ENCODE measurements around the gene PM20D2.
A peak's percentile ranks its signal among the peaks of the same experiment; 100 is the strongest.
"Not testable (repeated sequence)": the region's sequence is repeated elsewhere in the genome, so short reads cannot be mapped to it uniquely, and the experiment has no call there.

Gene PM20D2

DNA sequence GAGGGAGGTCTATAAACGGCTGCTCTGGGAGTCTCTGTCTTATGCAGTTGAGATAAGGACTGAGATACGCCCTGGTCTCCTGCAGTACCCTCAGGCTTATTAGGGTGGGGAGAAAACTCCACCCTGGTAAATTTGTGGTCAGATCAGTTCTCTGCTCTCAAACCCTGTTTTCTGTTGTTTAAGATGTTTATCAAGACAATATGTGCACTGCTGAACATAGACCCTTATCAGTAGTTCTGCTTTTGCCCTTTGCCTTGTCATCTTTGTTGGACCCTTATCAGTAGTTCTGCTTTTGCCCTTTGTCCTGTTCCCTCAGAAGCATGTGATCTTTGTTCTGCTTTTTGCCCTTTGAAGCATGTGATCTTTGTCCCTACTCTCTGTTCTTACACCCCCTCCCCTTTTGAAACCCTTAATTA is 17.6 kb upstream of the PM20D2 start:
- H3K4me1 ChIP-seq (ENCODE audit: control insufficient read depth, insufficient read depth, low read length); H3K4me3 ChIP-seq (ENCODE audit: low read depth, low read length); H3K9me3 ChIP-seq (ENCODE audit: control insufficient read depth, insufficient read depth, low read length); H3K36me3 ChIP-seq (ENCODE audit: control insufficient read depth, insufficient read depth, low read length); H3K9ac ChIP-seq (ENCODE audit: low read depth, low read length): not testable (repeated sequence)
- peaks cover 29% of the 10 kb centered on the region for H3K27me3 ChIP-seq (ENCODE audit: control insufficient read depth, insufficient read depth, low read length)

DNA sequence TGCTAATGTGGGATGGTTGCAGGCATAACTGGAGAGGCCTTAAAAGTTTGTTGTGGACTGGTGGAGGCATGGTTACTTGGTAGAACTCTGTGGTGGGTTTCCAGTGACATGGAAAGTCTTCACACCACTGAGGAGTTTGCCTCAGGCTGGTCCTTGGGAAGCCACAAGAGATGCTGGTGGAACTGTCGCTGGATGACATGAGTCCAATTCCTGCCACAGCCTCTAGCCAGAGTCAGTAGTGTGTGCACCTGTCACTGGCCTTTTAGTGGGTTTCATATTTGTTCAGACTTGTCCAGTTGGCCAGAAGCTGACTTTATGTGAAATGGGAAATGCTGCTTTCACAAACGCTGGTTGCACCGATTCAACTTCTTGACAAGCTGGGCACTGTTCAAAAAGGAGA is 14.3 kb upstream of the PM20D2 start:
- Histone ChIP-seq H3K4me1 (ENCODE audit: control insufficient read depth, insufficient read depth, low read length) (peaks cover 10% of the 10 kb centered on the region), H3K9ac (ENCODE audit: low read depth, low read length) (no peak overlapping the region), H3K4me3 (ENCODE audit: low read depth, low read length) (no peak overlapping the region), H3K36me3 (ENCODE audit: control insufficient read depth, insufficient read depth, low read length) (no peaks in the 10 kb centered on the region), H3K27me3 (ENCODE audit: control insufficient read depth, insufficient read depth, low read length) (peaks cover 60% of the 10 kb centered on the region), H3K9me3 (ENCODE audit: control insufficient read depth, insufficient read depth, low read length) (no peaks in the 10 kb centered on the region)

GRCh38 chr6:89132057-89132456 is 13.8 kb upstream of the PM20D2 start:
- Histone ChIP-seq H3K27me3 (ENCODE audit: control insufficient read depth, insufficient read depth, low read length) (peaks cover 64% of the 10 kb centered on the region), H3K4me3 (ENCODE audit: low read depth, low read length) (no peak overlapping the region), H3K36me3 (ENCODE audit: control insufficient read depth, insufficient read depth, low read length) (no peaks in the 10 kb centered on the region), H3K4me1 (ENCODE audit: control insufficient read depth, insufficient read depth, low read length) (peaks cover 10% of the 10 kb centered on the region), H3K9ac (ENCODE audit: low read depth, low read length) (no peak overlapping the region), H3K9me3 (ENCODE audit: control insufficient read depth, insufficient read depth, low read length) (no peaks in the 10 kb centered on the region)

- Histone ChIP-seq H3K9ac (ENCODE audit: low read depth, low read length) (no peak overlapping the region), H3K27me3 (ENCODE audit: control insufficient read depth, insufficient read depth, low read length) (peaks cover 80% of the 10 kb centered on the region), H3K4me1 (ENCODE audit: control insufficient read depth, insufficient read depth, low read length) (peaks cover 10% of the 10 kb centered on the region), H3K36me3 (ENCODE audit: control insufficient read depth, insufficient read depth, low read length) (no peaks in the 10 kb centered on the region), H3K4me3 (ENCODE audit: low read depth, low read length) (no peak overlapping the region), H3K9me3 (ENCODE audit: control insufficient read depth, insufficient read depth, low read length) (no peaks in the 10 kb centered on the region)
Measured at GRCh38 chr6:89133981-89134380, 11.9 kb upstream of the PM20D2 start.

DNA sequence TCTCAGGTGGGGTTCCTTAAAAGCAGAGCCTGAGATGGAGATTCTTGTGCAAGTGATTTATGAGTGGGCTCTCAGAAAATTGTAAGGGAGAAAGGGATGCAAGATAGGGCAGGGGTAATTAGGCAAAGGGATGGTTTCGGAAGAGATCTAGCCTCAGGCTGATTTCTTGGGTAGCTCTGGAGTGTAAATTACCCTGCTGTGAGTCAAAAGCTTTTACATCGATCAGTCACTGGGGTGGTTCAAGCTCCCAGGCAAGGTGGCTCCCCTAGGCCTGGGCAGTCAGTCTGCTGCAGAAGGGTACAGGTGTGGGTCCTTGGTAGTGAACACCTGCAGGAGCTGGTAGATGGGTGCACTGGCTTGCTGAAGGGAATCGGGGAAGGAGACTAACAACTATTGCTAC is 11.1 kb upstream of the PM20D2 start:
- no peak overlapping the region for H3K4me3 ChIP-seq (ENCODE audit: low read depth, low read length)
- H3K9ac ChIP-seq (ENCODE audit: low read depth, low read length) = no peak overlapping the region
- H3K9me3 ChIP-seq (ENCODE audit: control insufficient read depth, insufficient read depth, low read length) = no peaks in the 10 kb centered on the region
- H3K4me1 ChIP-seq (ENCODE audit: control insufficient read depth, insufficient read depth, low read length) = peaks cover 10% of the 10 kb centered on the region
- peaks cover 88% of the 10 kb centered on the region for H3K27me3 ChIP-seq (ENCODE audit: control insufficient read depth, insufficient read depth, low read length)
- H3K36me3 ChIP-seq (ENCODE audit: control insufficient read depth, insufficient read depth, low read length) = no peaks in the 10 kb centered on the region

DNA sequence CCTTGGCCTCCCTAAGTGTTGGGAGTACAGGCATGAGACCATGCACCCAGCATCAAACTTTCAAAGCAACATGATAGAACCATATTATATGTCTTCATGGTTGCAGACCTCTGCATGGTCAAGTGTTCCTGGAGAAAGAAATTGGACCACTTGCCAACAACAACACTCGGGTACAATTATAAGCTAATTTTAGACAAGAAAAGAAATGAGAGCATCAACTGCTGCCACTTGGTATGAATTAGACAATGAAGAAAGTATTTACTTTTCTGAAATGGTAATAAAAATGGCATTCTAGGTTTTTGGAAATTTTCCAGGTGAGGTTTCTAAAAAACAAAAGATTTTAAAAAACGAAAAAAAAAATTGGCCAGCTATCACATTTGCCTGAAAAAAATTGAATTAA is 7.7 kb upstream of the PM20D2 start:
- Histone ChIP-seq H3K27me3 (ENCODE audit: control insufficient read depth, insufficient read depth, low read length) (peaks cover 83% of the 10 kb centered on the region), H3K4me3 (ENCODE audit: low read depth, low read length) (no peak overlapping the region), H3K9me3 (ENCODE audit: control insufficient read depth, insufficient read depth, low read length) (no peaks in the 10 kb centered on the region), H3K4me1 (ENCODE audit: control insufficient read depth, insufficient read depth, low read length) (peaks cover 10% of the 10 kb centered on the region), H3K36me3 (ENCODE audit: control insufficient read depth, insufficient read depth, low read length) (no peaks in the 10 kb centered on the region), H3K9ac (ENCODE audit: low read depth, low read length) (no peak overlapping the region)

DNA sequence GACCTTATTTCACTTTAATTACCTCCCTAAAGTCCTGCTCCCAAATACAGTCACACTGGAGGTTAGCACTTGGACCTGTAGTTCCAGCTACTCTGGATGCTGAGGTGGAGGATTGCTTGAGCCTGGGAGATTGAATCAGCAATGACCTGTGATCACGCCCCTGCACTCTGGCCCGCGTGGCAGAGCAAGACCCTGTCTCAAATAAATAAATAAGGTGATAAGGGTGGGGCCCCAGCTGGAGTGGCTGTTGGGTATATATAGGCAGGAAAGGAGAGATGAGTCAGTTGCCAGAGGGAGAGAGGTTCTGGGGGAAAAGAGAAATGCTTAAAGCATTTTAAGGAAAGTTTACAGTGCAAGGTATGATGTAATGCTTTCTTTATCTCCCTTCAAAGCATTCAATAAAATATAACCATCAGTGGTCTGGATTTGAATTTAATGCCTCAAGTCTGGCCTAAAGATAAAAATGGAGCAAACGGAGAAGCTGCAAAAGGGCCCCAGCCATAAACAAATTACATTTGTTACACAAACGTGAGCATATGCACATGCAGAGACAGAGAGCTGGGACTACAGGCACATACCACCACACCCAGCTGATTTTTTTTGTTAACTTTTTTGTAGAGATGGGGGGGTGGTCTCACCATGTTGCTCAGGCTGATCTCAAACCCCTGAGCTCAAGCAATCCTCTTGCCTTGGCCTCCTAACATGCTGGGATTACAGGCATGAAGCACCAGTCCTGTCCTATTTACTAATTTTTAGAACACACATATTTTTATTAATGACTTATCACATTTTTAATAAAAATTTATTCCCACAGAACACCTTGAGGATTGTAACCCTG is 6.1 kb upstream of the PM20D2 start:
- H3K9me3 ChIP-seq (ENCODE audit: control insufficient read depth, insufficient read depth, low read length) = no peaks in the 10 kb centered on the region
- H3K36me3 ChIP-seq (ENCODE audit: control insufficient read depth, insufficient read depth, low read length) = no peaks in the 10 kb centered on the region
- peaks cover 84% of the 10 kb centered on the region for H3K27me3 ChIP-seq (ENCODE audit: control insufficient read depth, insufficient read depth, low read length)
- no peak overlapping the region for H3K9ac ChIP-seq (ENCODE audit: low read depth, low read length)
- H3K4me3 ChIP-seq (ENCODE audit: low read depth, low read length) = no peak overlapping the region
- H3K4me1 ChIP-seq (ENCODE audit: control insufficient read depth, insufficient read depth, low read length) = peaks cover 1% of the 10 kb centered on the region

DNA sequence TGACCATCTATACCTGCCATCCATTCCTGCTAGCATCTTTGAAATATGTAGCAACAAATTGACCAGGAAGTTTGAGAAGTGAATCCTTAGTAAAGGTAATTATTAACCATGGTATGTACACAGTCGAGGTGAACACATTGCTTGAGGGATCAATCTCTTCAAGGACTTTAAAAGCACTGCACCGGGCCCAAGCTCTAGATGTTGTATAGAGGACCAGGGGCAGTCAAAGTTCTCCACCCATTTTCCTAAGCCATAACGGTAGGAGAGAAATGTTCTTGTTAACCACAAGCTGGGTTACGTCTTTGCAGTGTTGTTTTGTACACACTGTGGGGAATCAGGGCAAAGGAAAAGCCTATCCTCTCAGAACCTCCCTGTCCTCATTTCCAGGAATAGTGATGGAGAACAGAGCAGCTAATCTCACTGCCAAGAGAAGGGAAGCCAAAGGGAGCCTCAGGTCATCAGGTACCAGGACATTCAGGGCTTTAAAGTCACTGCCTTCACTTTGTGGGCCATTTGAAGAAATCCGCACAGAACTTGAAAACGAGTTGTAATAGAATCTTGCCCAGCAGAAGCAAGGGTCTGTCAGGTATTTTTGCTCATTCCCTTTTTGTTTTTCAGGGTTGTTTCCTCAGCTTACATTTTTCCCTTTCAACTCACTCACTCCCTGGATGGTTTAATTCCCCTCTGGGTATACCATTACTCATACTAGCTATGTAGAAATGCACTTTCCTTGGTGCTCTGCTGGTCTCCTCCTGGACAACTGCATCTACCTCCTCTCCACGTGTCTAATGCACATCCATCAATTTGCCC is 5.3 kb upstream of the PM20D2 start:
- Histone ChIP-seq H3K36me3 (ENCODE audit: control insufficient read depth, insufficient read depth, low read length) (no peaks in the 10 kb centered on the region), H3K4me3 (ENCODE audit: low read depth, low read length) (no peak overlapping the region), H3K9me3 (ENCODE audit: control insufficient read depth, insufficient read depth, low read length) (no peaks in the 10 kb centered on the region), H3K27me3 (ENCODE audit: control insufficient read depth, insufficient read depth, low read length) (peaks cover 84% of the 10 kb centered on the region), H3K9ac (ENCODE audit: low read depth, low read length) (no peak overlapping the region), H3K4me1 (ENCODE audit: control insufficient read depth, insufficient read depth, low read length) (no peaks in the 10 kb centered on the region)

GRCh38 chr6:89144354-89144906 is 1.4 kb upstream of the PM20D2 start:
- peaks cover 70% of the 10 kb centered on the region for H3K27me3 ChIP-seq (ENCODE audit: control insufficient read depth, insufficient read depth, low read length)
- H3K9ac ChIP-seq (ENCODE audit: low read depth, low read length) = no peak overlapping the region
- no peaks in the 10 kb centered on the region for H3K9me3 ChIP-seq (ENCODE audit: control insufficient read depth, insufficient read depth, low read length)
- peaks cover 4% of the 10 kb centered on the region for H3K4me1 ChIP-seq (ENCODE audit: control insufficient read depth, insufficient read depth, low read length)
- no peak overlapping the region for H3K4me3 ChIP-seq (ENCODE audit: low read depth, low read length)
- H3K36me3 ChIP-seq (ENCODE audit: control insufficient read depth, insufficient read depth, low read length) = no peaks in the 10 kb centered on the region

DNA sequence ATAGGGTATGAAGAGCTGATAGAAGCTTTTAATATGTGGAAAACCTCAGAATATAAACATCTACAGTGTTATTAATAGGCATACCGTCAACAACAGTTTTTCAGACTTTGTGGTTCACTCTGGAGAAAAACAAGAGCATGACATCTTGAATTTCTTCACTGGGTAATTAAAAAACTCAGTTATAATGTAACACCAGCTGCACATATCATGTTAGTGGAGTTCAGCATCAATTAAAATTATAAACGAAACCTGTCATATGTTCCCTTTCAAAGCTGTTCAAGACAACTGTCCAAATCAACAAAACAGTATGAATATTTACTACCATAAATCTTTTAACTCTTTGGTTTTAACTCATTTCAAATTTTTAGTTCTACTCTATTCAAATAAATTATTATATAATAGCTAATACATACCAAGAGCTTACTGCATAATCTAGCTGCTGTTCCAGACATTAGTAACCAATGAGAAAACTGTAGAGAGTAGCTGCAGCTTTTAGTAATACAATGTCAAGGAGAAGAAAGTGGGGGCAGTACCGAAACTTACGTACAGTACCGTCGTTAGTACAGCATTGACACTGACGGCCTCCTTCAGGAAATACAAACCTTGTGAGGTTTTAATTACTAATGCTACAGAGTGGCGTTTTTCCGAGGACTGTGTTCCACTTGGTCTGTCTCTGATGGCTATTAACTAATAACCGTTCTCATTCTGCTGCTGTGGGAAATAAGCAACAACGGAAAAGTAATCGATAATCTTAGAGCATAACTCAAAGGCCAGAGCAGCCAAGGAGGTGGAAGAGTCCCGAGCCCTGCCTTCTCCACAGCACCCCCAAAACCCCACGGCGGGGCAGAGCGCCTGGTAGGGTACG is 532 bp upstream of the PM20D2 start:
- Histone ChIP-seq H3K27me3 (ENCODE audit: control insufficient read depth, insufficient read depth, low read length) (peaks cover 64% of the 10 kb centered on the region), H3K4me1 (ENCODE audit: control insufficient read depth, insufficient read depth, low read length) (peaks cover 4% of the 10 kb centered on the region), H3K9ac (ENCODE audit: low read depth, low read length) (no peak overlapping the region), H3K36me3 (ENCODE audit: control insufficient read depth, insufficient read depth, low read length) (no peaks in the 10 kb centered on the region), H3K9me3 (ENCODE audit: control insufficient read depth, insufficient read depth, low read length) (no peaks in the 10 kb centered on the region), H3K4me3 (ENCODE audit: low read depth, low read length) (peak overlapping the region; percentile 45)
